Nephron (organoid): Measurements from ENCODE around the gene MORN4.
A peak's percentile ranks its signal among the peaks of the same experiment; 100 is the strongest.
"Not testable (repeated sequence)": the region's sequence is repeated elsewhere in the genome, so short reads cannot be mapped to it uniquely, and the experiment has no call there.

ENCODE experiments used
- H3K27ac Mint-ChIP-seq, 3 experiments: 2 replicates each; pipeline ENCODE4 v1.8.0; 2020; ENCODE audit warnings: mixed read lengths in 3 of 3, mild to moderate bottlenecking in 2 of 3, moderate library complexity in 1 of 3
- H3K27me3 Mint-ChIP-seq: 2 replicates; pipeline ENCODE4 v1.8.0; 2021; ENCODE audit warnings: low read depth, mild to moderate bottlenecking, moderate library complexity, mixed read lengths
- H3K36me3 Mint-ChIP-seq: 2 replicates; pipeline ENCODE4 v1.8.0; 2020; ENCODE audit warnings: low read depth, mixed read lengths
- H3K4me1 Mint-ChIP-seq: 2 replicates; pipeline ENCODE4 v1.8.0; 2020; ENCODE audit warnings: mixed read lengths
- H3K4me3 Mint-ChIP-seq, 3 experiments: 2 replicates each; pipeline ENCODE4 v1.8.0; 2020; ENCODE audit warnings: mild to moderate bottlenecking in 3 of 3, mixed read lengths in 3 of 3, moderate library complexity in 2 of 3
- H3K9me3 Mint-ChIP-seq: 2 replicates; pipeline ENCODE4 v1.8.0; 2020; ENCODE audit warnings: mixed read lengths
- CTCF ChIP-seq, 3 experiments: fragments of 200-600 bp; sonication (generic); IDR thresholded peaks; one replicate each; pipeline ENCODE4 v1.5.0; 2021; ENCODE audit warnings: antibody characterized with exemption in 3 of 3; ENCODE audit not compliant: unreplicated experiment in 3 of 3

Gene MORN4

GRCh38 chr10:97583476-97583875 lies 49.8 kb downstream of the MORN4 start:
- H3K9me3 Mint-ChIP-seq, result no peaks in the 10 kb centered on the region
- peaks cover 4% of the 10 kb centered on the region for H3K27me3 Mint-ChIP-seq
- no peak for TF ChIP-seq CTCF (IDR thresholded peaks at IDR 0.05; ENCODE audit: unreplicated experiment in 3 of 3)
- H3K4me1 Mint-ChIP-seq, result peaks cover 9% of the 10 kb centered on the region
- H3K36me3 Mint-ChIP-seq, result no peaks in the 10 kb centered on the region
- no peak overlapping the region for H3K4me3 Mint-ChIP-seq
- H3K27ac Mint-ChIP-seq, result peak overlapping the region; percentile 96 to 97 (median 97)

GRCh38 chr10:97582169-97582568 lies 51.1 kb downstream of the MORN4 start:
- Mint-ChIP-seq H3K36me3 (no peaks in the 10 kb centered on the region), H3K9me3 (no peaks in the 10 kb centered on the region), H3K4me1 (peaks cover 9% of the 10 kb centered on the region), H3K4me3 (no peak overlapping the region), H3K27me3 (peaks cover 5% of the 10 kb centered on the region), H3K27ac (peak overlapping the region in 1 of 3 experiments; percentile 97)
- TF ChIP-seq CTCF (IDR thresholded peaks at IDR 0.05; ENCODE audit: unreplicated experiment in 3 of 3), result no peak

GRCh38 chr10:97580421-97581367 lies 52.6 kb downstream of the MORN4 start:
- H3K27me3 Mint-ChIP-seq, result peaks cover 5% of the 10 kb centered on the region
- H3K4me3 Mint-ChIP-seq, result no peak overlapping the region
- H3K27ac Mint-ChIP-seq, result peak overlapping the region in 1 of 3 experiments; percentile 41
- H3K4me1 Mint-ChIP-seq, result peaks cover 9% of the 10 kb centered on the region
- TF ChIP-seq CTCF (IDR thresholded peaks at IDR 0.05; ENCODE audit: unreplicated experiment in 3 of 3), result no peak
- no peaks in the 10 kb centered on the region for H3K36me3 Mint-ChIP-seq
- H3K9me3 Mint-ChIP-seq, result no peaks in the 10 kb centered on the region

- H3K4me1 Mint-ChIP-seq, result peaks cover 10% of the 10 kb centered on the region
- no peak overlapping the region for H3K27ac Mint-ChIP-seq
- no peaks in the 10 kb centered on the region for H3K9me3 Mint-ChIP-seq
- no peak for TF ChIP-seq CTCF (IDR thresholded peaks at IDR 0.05; ENCODE audit: unreplicated experiment in 3 of 3)
- H3K36me3 Mint-ChIP-seq, result no peaks in the 10 kb centered on the region
- H3K4me3 Mint-ChIP-seq, result no peak overlapping the region
- peaks cover 5% of the 10 kb centered on the region for H3K27me3 Mint-ChIP-seq
Observed at GRCh38 chr10:97578171-97578844, 55.0 kb downstream of the MORN4 start.

GRCh38 chr10:97577701-97578100 lies 55.6 kb downstream of the MORN4 start:
- Mint-ChIP-seq H3K9me3 (no peaks in the 10 kb centered on the region), H3K36me3 (no peaks in the 10 kb centered on the region), H3K27ac (no peak overlapping the region), H3K4me1 (peaks cover 16% of the 10 kb centered on the region), H3K27me3 (peaks cover 5% of the 10 kb centered on the region), H3K4me3 (no peak overlapping the region)
- no peak for TF ChIP-seq CTCF (IDR thresholded peaks at IDR 0.05; ENCODE audit: unreplicated experiment in 3 of 3)

- not testable (repeated sequence) for H3K4me3 Mint-ChIP-seq, H3K36me3 Mint-ChIP-seq, H3K9me3 Mint-ChIP-seq, H3K27ac Mint-ChIP-seq, H3K27me3 Mint-ChIP-seq
- H3K4me1 Mint-ChIP-seq, result peaks cover 25% of the 10 kb centered on the region
Observed at GRCh38 chr10:97576487-97576886, 56.8 kb downstream of the MORN4 start.
